ENCODE results near the gene ANKRD12.

Gene ANKRD12

GRCh38 chr18:9188359-9189231 lies 52.0 kb downstream of the ANKRD12 start:
- no peak for DNase-seq

- no peak for DNase-seq
These were observed 52.9 kb downstream of the ANKRD12 start for GRCh38 chr18:9189491-9189890.

DNA sequence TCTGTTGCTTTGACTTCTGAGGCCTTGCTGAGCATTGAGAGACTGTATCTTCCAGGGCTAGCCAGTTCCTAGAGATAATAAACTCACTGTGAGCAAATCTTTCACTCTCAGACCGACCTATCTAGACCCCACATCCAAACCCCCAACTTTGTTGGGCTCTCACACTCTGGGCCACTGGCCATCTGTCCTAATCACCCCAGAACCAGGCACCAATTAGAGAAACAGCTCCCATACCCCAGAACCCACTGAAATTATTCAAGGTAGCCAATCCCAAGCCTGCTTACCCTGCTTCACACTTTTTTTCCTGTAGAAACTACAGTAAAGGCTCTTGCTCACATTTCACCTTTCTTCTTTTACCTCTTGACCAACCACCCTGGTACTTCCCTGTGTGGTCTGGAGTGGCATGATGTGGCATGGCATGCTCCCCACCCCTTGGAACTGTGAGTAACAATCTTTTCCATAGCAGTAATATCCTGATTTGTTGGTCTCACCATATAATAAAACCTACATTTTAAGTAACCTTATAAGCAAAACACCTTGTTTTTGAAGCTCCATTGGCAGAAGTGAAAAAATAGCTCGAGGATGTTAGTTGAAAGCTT lies 55.2 kb downstream of the ANKRD12 start:
- DNase-seq = no peak

GRCh38 chr18:9193031-9193430 lies 56.5 kb downstream of the ANKRD12 start:
- DNase-seq = no peak

DNA sequence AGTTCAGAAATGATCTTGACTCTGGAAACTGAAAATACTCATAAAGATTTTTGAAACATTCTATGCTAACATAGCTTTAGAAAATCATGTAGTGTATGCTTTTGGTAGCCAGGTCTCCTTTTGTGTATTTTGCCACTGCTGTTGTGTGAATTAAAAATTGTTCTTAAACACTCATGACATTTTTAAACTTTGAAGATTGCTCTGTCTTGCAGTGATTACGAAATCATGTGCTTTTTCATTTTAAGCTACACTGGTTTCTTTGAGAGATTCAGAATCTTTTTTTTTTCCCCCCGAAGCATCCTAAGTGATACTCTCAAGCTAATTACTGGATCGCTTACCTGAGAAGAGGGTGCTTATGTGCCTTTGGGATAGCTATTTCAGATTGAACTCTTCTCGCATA lies 60.0 kb downstream of the ANKRD12 start:
- DNase-seq = no peak

- DNase-seq = no peak
These were observed 63.1 kb downstream of the ANKRD12 start for GRCh38 chr18:9199681-9200080.

DNA sequence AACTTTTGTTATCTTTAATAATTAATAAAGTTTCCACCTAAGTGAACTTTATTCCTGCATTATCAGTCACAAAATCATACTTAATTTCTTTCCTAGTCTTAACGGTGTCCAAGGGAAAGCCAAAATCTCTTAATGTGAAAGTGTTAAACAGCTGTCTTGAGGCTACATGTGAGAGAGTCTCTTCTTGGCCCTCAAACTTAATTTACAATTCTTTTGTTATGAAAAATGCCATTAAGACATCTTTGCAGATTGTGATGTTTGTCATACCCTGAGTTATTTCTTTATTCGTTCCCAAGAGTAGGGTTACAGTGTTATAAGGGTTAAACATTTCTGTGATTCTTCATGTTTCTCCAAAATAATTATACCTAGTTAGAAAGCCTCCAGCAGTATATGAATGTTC lies 64.6 kb downstream of the ANKRD12 start:
- no peak for DNase-seq

- no peak for DNase-seq
These were observed 68.1 kb downstream of the ANKRD12 start for GRCh38 chr18:9204659-9205058.

DNA sequence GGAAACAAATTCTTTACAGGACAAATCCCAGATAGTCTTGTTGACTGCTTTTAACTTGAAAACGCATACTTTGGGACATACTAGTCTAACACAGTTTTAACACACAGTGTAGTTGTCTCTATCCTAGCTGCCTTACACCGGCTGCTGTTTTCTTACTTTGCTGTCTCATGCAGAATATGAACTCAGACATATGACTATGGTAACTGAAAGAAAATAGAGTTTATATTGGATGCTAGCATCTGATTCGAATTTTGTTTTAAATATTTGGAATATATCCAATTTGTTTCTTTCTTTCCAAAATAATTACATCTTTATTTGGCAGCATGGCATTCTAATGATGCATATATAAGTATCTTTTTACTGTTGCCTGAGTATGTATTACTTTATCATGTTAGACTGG lies 69.8 kb downstream of the ANKRD12 start:
- DNase-seq = no peak

GRCh38 chr18:9209279-9209678 lies 72.7 kb downstream of the ANKRD12 start:
- DNase-seq = no peak

DNA sequence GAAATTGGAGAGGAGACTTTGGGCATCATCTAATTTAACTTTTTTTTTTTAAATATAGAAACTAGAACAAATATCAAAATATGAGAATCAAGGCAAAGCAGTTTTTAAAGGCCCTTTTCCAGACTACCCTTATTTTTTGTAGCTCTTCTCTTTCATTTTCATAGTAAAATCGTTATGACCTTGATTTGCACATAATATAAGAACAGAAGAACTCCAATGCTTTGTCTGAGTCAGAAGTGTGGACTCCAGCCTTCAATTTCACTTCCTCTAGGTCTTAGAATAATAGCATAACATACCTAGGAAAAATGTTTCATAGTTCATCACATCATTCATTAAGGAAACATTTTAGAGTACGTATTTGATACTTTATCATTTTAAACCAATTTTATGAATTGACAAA lies 74.4 kb downstream of the ANKRD12 start:
- no peak for DNase-seq

DNA sequence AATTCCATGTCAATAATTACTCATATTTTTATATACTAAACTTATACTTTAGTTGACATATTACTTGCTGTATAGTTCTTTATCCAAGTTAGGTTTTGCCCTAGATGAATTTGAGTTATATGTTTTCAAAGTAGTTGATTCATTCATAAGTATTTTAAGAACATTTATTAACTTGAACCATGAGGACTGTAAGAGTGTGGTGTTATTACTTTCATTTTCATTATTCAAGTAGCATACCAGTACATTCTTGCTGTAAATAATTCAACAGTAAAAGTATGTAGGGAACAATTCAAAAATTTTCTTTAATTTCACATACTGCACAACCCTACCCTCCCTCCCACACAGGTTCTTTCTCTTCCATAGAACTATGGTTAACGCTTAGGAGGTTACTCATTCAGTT lies 75.4 kb downstream of the ANKRD12 start:
- DNase-seq = no peak

DNA sequence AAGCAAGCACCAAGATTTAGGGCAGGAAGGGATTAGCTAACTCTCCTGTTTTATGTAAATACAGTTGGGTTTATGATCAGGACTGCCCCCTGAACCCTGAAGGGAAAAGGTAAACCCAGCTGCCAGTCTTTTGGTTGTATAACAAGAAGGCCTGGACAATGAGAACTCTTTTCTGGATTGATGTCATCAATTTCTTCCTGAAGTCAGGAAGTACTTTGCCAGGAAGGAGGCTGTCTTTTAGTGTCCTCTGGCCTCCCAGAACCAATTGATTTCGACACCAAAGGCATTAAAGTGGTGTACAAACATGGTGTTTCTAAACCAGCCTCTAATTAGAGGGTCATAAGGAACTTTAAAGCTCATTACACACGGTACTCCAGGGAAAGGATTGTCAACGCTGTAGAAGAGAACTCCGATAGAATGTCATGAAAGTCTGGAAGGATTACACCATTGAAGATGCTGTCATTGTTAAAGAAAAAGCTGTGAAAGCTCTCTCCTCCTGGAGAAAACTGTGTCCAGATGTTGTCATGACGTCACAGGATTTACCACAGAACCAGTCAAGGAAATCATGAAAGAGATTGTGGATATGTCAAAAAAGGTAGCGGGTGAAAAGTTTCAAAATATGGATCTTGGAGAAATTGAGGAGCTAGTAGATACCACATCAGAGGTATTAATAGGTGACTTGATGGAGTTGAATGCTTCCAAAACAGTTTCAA lies 78.8 kb downstream of the ANKRD12 start:
- DNase-seq = no peak

- no peak for DNase-seq
These were observed 79.9 kb downstream of the ANKRD12 start for GRCh38 chr18:9216459-9216858.

DNA sequence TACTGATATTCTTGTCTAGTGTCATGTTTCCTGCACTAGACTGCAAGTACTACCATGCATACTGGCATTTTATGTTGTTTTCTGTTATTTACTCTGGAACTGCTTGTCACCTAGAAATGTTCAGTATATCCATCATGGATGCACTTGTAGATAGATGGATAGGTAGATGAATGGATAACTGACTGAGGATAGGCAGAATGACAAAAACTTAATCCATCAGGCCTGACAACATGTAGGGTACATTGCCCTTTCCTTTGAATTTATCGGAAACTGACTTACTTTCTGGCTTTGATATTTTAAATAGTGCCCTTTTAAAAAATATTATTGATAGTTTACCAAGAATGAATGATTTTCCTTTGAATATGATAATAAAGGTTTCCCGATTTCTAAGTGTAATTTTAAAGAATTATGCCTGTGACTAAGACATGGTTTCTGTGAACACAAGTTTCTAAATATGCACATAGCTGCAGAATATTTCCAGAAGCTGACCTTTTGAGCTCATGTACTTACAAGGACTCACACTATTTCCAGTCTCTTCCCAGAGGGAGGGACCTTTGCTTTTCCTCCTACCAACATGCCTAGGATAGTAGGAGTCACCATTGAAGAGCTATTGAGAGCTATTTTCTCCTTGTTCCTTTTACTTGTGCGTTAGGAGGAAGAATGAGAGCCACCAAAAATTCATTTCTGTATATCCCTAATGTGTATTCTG lies 81.3 kb downstream of the ANKRD12 start:
- DNase-seq = no peak

- DNase-seq = no peak
These were observed 84.5 kb downstream of the ANKRD12 start for GRCh38 chr18:9221040-9221439.

DNA sequence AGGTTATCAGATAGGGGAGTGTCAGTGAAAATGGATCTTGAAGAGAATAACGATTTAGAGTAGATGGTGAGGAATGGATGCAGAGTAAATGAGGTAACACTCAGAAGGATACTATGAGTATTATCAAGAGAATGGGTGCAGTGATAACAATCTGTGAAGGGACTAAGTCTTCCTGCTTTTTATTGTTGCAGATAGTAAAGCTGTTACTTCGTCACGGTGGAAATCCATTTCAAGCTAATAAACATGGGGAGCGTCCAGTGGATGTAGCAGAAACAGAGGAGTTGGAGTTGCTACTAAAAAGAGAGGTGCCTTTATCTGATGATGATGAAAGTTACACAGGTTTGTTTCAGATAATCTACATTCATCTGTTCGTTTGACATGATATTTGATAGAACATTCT lies 85.1 kb downstream of the ANKRD12 start:
- no peak for DNase-seq

DNA sequence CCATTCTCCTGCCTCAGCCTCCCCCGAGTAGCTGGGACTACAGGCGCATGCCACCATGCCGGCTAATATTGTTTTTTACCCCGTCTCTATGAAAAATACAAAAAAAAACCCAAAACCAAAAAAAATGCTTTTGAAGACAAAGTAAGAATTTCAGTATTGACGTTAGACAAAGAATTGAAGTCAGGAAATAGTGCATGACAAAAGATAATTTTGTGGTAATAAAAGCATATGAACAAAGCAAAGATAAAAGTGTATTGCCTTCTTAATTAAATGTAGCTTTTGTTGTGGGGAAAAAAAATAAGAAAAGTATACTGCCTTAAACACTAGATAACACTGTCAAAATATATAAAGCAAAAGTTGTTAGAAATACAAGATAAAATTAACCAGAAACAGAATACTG lies 86.8 kb downstream of the ANKRD12 start:
- no peak for DNase-seq

GRCh38 chr18:9226463-9226862 lies 89.9 kb downstream of the ANKRD12 start:
- DNase-seq = no peak

- no peak for DNase-seq
These were observed 95.4 kb downstream of the ANKRD12 start for GRCh38 chr18:9231852-9232486.

DNA sequence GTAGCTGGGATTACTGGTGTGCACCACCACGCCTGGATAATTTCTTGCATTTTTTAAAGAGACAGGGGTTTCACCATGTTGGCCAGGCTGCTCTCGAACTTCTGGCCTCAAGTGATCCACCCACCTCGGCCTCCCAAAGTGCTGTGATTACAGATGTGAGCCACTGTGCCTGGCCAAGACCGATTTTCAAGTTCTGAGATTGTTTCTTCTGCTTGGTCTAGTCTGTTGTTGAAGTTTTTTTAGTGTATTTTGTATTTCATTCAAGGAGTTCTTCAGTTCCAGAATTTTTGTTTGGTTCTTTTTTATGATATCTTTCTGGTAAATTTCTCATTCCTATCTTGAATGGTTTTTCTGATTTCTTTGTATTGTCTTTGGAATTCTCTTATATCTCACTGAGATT lies 96.4 kb downstream of the ANKRD12 start:
- no peak for DNase-seq

DNA sequence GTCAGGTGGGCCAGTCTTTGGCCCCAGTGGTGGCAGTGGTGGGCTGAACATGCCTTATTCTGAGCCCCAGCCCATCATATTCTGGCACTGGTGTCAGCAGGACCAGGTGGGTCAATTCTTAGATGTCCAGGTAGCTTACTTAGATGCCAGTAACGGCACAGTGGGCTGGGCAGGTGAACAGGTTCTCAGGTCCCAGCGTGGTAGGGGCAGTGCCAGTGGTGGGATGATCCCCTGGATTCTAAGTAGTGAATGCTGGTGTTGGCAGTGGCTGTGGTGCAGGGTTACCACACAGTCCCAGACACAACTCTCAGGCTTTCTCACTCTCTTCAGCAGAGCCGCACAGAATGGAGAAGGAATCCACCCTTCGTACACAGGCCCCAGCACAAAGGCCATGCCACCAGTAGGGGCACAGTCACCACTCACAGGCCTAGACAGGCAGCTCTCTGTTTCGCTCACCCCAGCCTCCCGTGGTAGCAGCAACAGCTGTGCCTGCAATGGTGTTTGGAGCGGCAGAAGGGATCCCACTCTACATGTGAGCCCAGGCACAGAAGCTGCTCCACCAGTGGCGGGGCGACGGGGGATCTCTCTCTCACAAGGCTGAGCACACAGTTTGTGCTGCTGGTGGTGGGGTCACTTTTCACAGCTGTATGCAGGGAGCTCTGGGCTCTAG lies 97.3 kb downstream of the ANKRD12 start:
- DNase-seq = no peak

Data from NCI-H510A (cell line).